Diencephalon (tissue), 1 donor: ENCODE data around the gene CRYBG2. TPM values are rescaled to one million over a fixed set of nuclear protein-coding genes. Genes with fewer than 3 reads are reported as not detected.

Experiments
- total RNA-seq: library from RNA; depleted of rRNA; stranded (reverse); fragments of >200 nt; gene quantifications from one replicate; pipeline ENCODE4 v1.2.3, GENCODE V29; 2014

CRYBG2 gene, protein sequence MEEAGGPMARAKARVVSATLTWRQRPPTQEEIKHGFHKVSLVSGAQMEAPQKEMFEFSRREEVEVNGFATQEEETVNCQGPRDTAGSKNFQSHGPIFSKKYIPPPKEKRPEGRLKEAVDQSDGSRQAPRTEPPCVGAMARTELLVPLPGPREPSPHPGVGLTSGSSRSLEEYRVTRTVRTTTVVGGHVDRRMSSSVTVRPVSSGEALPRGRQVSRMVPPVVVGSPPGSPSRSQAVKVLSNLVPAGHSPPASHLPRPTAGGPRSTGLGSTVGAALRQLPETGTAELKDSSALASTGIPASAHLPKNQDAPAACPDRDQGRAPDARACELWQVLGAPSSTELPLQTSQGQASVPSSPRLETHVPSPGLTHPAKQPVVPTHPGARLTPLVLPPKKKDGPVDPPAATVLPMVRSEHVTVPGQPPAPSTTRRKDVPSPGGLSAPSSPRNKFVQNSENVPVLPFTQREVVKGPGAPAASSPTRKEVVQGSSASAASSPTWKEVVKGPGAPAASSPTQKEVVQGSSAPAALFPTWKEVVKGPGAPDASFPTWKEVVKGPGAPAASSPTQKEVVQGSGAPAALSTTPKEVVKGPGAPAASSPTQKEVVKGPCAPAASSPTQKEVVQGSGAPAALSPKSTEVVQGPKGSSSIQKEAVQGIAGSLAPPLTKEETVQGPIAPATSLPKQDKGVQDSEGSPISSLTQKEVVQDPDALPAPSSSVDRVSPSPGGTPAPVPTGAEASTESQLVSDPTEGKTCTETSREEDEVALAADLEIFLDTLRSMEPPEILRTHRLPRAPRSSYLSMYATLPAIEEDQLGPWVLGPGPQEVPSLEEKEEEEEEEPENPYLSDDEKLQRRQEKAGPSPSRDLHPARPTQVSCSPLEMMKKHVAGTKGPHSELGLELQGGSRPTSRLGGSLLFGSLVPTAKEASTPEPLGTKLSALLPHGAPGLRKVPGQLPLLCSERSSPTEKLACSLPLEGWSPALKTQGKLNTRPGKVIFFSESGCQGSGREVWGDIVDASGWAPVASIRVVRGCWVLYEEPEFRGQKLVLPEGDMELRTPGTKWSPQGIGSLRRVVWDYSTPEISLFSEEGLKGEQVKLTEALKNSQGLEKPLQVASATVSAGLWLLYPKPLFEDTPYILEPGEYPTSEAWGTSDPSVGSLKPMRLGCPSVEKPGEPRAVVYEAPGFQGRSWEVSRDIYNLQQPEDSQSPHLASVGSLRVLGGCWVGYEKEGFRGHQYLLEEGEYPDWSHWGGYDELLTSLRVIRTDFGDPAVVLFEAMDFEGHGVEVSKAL (N-terminal part only)
- total RNA-seq, result 1.4 TPM

DNA sequence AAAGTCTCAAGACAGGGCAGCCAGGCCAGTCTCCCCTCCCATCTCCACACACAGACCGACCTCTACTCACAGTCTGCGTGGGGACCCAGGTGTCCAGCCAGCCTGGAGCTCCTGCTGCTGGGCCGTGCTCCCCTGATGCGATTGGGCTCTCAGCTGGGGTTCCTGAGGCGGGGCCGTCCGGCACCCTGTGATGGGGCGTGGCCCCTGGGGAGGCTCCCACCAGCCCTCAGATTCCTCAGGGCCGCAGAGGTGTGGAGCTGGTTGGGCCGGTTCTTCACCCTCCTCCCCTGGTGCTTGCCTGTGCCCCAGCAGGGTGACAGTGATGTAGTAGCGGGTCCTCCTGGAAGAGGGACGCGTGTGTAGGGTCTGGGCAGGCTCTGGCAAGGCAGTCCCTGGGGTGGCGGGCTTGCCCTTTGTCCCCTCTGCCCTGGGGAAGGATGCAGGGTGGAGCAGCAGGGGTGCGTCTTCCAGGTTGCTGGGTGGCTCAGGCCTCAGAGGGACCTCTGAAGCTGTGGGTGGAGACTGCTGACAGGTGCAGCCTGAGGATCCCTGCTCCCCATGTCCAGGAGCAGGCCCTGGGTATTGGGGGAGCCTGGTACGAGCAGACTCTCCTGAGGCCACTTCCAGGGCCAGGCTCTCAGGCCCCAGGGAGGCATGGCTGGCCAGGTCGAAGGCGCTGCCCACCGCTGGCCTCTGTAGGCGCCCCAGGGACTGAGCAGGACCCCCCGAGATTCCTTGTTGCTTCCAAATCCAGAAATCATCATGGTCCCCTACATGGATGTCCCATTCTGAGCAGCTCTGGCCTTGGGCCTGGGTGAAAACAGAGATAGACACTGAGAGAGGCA lies at the start of gene CRYBG2:
Gene CRYBG2 (minus strand): TSS at position 155 of the 845 bp plus-strand sequence. CDS start 7,473 bp downstream, outside the sequence.

DNA sequence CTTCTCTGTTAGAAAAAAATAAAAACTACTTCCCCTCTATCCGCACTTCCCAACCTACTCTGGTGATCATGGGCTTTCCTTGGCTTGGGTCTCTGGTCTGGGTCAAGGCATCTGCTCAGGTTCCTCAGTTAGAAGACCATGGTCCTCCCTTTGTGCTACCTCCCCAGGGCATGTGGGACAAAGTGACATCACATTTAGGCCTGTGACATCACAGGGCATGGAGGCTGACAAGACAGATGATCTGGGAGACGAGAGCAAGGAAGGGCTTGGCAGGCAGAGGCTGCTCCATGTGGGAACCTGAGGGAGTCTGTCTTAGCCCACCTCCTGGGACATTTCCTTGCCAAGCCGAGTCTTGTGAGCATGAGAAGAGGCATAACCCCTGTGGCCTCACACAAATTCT lies 18.7 kb upstream of the CRYBG2 start, which contains the start of gene ZNF683:
Gene ZNF683 (minus strand): TSS at position 140 of the 400 bp plus-strand sequence. CDS start 4,179 bp downstream, outside the sequence.

GRCh38 chr1:26317612-26318337 lies 36.2 kb downstream of the CRYBG2 start, which contains the start of gene CD52:
Gene CD52, plus strand, starts transcription at chr1:26317958. Its CDS starts 60 bp downstream, at chr1:26318018.

DNA sequence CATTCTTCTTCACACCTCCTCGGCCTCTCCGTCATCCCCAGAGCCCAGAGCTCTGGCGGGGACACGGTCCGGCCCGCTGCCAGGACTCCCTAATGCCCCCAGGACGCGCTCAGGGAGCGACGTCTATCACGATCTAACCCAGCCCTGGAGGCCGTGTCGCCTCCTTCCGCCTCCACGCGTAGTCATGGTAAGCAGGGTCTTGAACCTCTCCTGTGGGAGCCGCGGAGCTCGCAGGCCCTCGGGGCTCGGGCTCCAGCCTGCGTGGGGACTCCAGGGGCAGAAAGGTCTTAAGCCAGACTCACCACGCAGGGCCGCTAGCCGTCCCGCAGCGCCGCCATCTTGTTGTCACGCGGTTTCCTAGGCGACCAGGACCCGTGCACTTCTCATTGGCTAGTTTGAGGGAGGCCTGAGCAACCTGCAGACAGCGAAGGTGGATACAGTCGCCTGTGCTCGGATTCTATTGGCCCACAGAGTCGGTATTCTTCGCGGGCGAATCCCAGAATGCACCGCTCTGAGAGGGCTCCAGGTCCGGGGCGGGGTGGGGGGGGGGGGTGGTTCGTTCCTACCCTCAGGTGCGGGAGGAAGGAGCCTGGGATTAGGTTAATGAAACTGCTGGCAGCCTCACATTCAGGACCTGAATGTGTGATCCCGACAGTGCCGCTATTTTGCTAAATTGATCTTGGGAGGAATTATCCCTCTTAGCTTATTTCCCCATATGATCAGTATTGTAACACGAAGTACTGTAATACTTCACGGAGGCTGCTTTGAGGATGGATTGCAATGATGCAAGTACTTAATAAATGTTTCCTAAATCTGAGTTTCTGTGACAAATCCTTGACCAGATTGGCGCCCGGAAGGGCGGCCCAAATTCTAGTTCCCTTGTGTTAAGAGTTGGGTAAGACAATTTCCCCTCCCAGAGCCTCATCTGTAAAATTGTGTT lies 47.4 kb downstream of the CRYBG2 start, which contains the start of gene UBXN11:
Gene UBXN11 (minus strand): TSS at position 347 of the 940 bp plus-strand sequence. CDS start 3,753 bp downstream, outside the sequence.

DNA sequence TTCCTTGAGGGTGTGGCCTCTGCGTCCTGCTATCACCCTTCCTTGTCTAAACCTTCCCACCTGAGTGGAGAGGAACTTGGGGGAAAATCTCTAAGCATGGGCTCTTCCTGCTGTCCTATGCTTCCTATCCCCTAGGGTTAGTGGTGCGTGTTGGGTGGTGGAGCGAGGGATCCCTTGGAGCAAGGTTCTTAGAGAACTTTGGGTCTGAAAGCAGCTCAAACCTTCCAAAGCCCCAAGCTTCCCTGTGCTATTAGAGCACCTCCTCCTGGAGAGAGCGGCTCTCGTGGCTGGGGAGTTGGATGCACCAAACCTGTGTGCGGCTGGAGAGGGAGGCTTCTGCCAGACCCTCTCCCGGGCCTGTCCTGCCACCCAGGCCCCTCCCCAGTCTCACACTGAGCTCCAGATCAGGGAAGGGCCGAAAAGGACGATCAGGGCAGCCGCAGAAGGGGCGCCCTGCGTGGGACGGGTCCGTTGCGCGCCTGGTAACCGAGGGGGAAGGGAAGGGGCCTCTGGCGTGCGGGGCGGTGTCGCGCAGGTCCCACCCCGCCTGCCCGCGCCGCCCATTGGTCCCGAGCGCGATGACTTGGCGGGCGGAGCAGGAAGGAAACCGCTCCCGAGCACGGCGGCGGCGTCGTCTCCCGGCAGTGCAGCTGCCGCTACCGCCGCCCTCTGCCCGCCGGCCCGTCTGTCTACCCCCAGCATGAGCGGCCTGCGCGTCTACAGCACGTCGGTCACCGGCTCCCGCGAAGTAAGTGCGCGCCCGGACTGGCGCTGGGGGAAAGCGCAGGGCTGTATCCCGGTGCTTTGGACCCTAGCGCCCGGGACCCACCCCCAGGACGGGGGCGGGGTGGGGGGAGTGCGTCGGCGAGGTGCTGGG lies 74.2 kb downstream of the CRYBG2 start, which contains the start of gene SH3BGRL3:
Gene SH3BGRL3 (plus strand): TSS at position 631 of the 877 bp plus-strand sequence. CDS start 70 bp downstream, at position 701.

Other genes starting within 250 kb of the CRYBG2 start
- 59.1 TPM for gene PDIK1L, start 242.3 kb downstream of the CRYBG2 start, total RNA-seq
- gene FAM110D, start 195.1 kb downstream of the CRYBG2 start, total RNA-seq, result 0.92 TPM
- not detected for gene C1orf232, start 185.2 kb downstream of the CRYBG2 start, total RNA-seq
- 10.8 TPM for gene ZNF593, start 184.2 kb downstream of the CRYBG2 start, total RNA-seq
- gene ZNF593OS, start 182.3 kb downstream of the CRYBG2 start, total RNA-seq, result not detected
- gene CNKSR1, start 176.6 kb downstream of the CRYBG2 start, total RNA-seq, result 1.4 TPM
- gene CATSPER4, start 163.5 kb downstream of the CRYBG2 start, total RNA-seq, result not detected
- gene CEP85, start 119.9 kb downstream of the CRYBG2 start, total RNA-seq, result 16.1 TPM
- gene SH3BGRL3, start 74.0 kb downstream of the CRYBG2 start, total RNA-seq, result 19.8 TPM
- gene UBXN11, start 47.5 kb downstream of the CRYBG2 start, total RNA-seq, result 9.9 TPM
- gene CD52, start 36.2 kb downstream of the CRYBG2 start, total RNA-seq, result not detected
- gene ZNF683, start 18.6 kb upstream of the CRYBG2 start, total RNA-seq, result not detected
- not detected for gene LIN28A, start 56.7 kb upstream of the CRYBG2 start, total RNA-seq
- gene DHDDS, start 78.2 kb upstream of the CRYBG2 start, total RNA-seq, result 31.6 TPM
- 309 TPM for gene HMGN2, start 118.3 kb upstream of the CRYBG2 start, total RNA-seq
- 11.3 TPM for gene RPS6KA1, start 175.6 kb upstream of the CRYBG2 start, total RNA-seq